ENCODE measurements around the gene UBAC2. TPM values are rescaled to one million over a fixed set of nuclear protein-coding genes. Genes with fewer than 3 reads are reported as not detected.
A peak's percentile ranks its signal among the peaks of the same experiment; 100 is the strongest.

The UBAC2 gene
- total RNA-seq, 1 donor from 2014 or later, result 79.1 TPM

GRCh38 chr13:99416411-99417121 lies 215.9 kb downstream of the UBAC2 start:
- no peak for DNase-seq

GRCh38 chr13:99417201-99418102 lies 216.8 kb downstream of the UBAC2 start:
- no peak for DNase-seq

DNA sequence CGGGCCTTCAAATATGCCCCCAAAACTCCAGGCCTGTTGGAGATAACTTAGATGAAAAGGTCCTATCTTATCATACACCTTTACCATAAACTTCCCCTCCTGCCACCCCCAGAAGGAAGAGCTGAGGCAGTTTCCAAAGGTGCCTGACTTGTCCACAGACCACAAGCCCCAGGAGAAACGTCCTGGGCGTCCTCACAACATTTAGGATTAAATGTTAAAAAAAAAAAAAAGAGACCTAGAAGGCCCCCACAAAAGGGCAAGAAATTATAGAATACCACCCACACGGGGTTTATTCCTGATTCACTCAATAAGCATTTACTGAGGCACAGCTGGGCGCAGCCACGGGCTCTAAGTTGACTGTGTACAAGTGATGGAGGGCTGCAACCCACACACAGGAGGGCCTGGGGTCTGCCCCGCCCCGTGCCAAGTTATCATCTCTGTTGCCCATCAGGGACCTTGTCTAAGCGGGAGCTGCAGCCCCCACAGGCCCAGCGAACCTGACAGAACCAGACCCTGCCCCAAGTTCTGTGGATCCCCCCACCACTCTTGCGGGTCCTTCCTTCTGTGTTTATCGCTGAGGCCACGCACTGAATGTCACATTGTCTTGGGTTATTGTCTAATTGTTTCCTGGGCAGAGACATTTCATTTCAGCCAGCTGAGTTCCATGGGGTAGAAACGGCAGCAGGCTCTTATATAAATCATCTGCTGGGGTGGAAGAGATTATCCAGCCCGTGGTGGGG lies 217.6 kb downstream of the UBAC2 start:
- DNase-seq, result no peak

DNA sequence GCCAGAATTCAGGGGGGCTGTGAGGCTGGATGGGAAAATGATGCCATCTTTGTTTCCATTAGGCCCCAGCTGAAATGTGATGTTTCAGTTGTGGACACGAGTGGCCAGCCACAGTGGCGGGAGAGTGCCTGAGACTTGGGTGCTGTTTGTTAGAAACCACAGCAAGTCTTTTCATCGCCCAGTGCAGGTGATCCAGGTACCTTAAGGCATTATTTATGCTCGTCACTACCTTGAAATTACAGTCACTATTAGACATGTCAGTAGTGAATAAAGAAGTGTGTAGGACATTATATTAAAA lies 218.1 kb downstream of the UBAC2 start:
- no peak for DNase-seq

DNA sequence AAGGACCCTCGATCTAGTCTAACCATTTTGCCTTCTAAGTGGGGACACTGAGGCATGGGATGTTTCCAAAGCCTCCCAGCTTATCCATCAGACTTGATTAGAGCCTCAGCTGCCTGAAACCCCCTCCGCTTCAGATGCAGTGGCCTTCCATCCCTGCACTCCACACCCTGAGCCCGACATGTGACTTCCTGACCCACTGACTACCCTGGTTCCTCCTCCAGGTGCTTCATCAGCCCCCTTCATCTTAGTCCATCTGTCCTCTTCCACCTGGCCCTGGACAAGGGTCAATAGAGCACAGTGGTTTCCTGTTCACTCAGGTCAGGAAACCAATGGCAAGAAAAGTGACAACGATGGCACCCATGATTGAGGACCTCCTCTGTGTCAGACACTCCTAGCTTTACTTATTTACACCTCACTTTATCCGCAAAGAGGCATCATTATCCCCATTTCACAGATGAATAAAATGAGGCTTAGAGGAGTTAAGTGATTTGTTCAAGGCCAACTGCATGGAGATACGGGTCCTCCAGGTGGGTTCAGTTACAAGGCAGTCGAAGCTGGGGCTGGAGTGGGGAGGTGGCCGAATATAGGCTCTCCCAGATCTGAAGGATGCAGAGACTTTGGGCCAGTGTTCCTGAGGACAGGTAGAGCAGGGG lies 219.1 kb downstream of the UBAC2 start:
- no peak for DNase-seq

DNA sequence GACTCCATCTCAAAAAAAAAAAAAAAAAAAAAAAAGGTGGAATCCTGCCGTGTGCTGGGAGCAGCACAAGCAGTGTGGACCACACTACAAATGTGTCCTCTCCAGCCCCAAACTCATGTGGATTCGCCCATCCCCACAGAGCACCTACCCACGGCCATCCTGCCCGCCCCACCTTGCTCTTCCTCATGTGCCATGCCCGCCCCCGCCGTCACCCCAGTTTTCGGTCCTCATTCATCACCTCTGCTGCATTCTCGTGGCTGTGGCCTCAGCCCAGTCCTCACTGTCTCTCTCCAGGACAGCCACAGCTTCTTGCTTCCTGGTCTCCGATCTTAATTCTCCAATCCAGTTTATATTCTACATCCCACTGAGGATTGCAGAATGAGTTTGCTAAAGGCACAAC lies 220.6 kb downstream of the UBAC2 start:
- DNase-seq, result no peak

DNA sequence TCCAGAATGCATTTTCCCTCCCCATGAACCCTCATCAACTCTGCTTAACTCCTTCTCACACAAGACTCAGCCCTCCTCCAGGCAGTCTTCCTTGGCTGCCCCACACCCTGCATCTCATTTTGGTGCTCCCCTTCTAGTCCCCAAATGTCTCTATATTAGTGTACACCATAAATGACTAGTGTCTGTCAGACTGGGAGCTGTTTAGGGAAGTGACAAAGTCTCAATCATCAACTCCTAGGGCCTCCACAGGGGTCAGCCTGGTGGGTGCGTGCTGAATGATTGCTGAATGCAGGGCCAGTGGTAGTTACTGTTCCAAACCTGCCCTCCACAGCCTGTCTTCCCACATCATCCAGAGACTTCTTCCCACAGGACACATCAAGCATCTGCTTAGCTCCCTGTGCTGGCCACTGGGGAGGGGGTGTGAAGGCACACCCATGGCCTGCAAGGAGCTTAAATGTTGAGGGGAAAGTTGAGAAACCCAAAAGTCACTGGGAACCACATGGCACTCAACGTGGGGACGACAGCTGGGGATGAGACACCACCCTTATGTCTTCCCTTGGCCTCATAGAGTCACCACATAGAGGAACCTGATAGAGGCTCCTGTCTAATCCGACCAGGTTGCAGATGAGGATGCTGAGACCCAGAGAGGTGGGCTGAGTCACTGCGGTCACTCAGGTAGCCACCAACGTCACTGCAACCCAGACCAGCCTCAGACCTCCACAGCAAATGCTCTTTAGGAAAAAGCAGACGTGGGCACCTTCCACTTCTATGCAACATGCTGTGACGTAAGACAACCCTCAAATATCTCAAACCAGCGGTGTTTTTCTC lies 221.3 kb downstream of the UBAC2 start:
- DNase-seq, result no peak

DNA sequence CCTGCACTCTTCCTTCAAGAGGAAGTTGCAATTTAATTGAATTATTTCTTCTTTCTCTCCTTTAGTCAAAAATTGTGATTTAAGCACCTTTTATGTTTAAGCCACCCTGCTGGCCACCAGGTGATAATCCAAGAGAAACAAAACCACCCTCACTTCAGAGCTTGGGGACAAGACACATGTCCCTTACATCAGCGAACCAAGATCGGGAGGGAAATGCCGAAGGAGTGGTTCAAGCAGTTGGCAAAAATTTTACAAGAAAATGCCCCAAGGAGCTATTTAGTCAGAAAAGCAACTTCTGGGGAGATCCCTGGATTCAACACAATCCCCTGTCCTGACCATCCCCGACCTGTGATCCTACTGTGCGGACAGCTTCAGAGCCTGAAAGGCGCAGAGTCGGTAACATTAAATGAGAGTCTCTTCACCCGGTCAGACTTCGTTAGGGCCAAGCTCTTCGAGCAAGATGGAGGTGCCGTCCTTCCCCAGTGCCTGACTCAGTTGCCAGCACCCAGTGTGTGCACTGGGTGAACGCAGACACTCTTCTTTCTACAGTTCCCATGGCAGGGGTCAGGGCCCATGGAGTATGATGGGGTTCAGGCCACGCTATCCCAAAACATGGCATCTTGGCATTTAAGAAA lies 222.0 kb downstream of the UBAC2 start:
- no peak for DNase-seq

DNA sequence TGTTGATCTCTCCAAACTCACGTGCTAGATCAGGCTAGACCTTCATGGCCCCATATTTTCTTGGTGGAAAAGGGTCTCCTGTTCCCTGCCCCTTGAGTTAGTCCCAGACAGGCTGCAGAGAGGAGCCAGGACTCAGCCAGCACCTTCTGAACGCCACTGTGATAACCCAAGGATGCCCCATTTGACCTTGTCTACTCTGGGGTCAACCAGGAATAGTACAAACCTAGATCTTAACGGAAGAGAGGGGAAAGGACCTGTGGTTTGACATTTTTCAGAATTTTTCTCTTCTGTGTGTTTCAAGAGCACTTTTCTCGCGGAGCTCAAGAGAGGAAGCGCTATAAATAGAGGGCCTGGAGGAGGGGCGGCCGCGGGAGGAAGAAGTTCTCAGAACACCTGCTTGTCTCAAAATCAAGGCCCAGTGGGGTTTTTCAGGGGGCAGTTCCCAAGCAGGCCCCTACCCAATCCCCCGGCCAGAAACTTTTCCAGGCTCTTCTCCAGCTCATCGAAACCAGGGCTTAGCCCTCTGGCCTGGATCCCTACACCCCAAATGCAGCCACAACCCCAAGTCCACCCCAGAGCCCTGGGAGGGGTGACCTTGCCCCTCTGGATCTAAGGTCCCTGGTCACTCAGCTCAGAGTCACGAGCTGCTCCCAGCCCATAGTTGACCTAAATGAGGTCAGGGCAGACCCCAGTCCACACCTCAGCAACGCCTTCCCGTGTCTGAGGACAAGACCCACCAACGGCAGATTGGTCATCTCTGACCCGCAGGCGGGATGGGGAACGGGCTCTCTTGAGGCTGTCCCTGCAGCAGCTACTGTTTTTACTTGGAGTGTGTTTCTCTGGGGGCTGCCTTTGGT lies 225.1 kb downstream of the UBAC2 start:
- DNase-seq, result peak; percentile 29

DNA sequence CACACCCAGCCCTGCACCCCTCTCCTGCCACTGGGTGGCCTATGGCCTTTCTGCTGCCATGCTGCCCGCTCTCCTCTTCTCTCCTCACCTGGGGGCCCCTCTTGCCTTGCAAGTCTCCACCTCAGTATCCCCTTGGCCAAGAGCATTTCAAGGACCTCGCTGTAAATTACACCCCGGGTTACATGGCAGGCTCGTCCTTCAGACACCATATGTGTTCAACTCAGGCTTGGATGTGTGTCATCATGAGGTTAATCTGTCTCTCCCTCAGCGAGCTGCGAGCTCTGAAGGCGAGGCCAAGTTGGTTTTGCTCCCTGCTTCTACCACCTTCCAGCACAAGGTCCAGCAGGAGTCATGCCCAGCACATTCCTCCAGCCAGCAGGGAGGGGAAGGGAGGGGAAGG lies 225.8 kb downstream of the UBAC2 start:
- no peak for DNase-seq

DNA sequence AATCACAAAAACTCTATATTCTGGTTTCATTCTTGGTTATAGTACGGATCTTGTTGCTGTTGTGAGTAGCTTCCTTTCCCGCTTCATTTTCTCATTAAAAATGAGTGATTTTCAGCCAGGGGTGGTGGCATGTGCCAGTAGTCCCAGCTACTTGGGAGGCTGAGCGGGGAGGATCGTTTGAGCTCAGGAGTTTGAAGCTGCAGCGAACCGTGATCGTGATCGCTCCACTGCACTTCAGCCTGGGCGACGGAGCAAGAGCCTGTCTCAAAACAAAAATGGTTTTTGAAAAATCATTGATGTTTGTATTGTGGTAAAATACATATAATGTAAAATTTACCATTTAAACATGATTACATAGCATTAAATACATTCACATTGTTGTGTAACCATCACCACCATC lies 229.0 kb downstream of the UBAC2 start:
- no peak for DNase-seq

DNA sequence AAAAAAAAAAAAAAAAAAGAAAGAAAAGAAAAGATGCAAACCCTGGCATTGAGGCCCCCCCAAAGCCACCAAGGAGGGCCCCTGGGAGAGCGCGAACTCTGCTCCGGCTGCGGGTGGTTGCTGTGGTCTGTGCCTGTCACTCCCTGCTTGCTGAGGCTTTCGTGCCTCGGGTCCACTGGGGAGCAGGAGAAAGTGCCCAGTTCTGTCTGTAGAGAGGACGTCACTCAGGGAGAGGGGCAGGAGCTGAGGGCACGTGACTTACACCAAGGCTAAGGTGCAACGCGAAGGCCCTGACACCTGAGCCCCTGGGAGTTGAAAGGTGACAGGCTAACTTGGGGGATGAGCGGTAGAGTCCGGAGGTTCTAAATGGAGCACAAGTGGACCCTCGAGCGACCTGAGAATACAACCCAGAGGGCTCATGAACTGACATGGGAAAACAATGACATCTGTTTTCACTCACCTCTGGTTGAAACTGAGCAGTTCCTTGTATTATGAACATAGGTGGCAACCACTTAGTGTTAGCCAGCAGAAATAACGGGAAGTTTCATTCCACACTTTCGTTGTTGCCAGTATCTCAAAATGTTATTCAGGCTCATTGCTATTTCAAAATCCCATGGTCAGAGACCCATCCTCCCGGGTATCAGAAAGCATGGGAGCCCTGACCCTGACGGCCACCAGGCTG lies 231.4 kb downstream of the UBAC2 start:
- DNase-seq, result peak; percentile 14

- DNase-seq, result peak; percentile 37
These were observed 232.2 kb downstream of the UBAC2 start for GRCh38 chr13:99432609-99433542.

DNA sequence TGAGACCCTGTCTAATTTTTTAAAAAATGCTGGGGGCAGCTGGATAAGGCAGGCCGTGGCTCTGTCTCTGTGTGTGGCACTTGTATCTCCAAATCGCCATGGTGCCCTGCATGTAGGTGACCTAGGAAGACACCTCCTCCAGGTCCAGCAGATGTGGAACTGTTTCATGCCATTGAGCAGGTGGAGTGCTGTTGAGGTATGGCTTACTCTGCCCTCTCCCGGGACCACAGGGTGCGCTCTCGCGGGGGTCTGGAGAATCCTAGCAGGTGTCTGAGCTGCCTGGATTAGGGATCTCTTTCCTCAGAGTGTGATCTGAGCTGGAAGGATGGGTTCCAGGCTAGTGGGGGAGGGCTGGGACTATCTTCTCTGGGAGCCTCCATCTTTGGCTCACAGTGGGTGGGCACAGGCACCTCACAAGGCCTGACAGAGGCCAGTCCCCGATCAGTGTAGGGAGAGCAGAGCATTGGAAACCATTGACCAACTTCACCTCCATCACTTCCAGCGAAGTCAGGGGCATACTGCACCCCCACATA lies 233.0 kb downstream of the UBAC2 start:
- no peak for DNase-seq

DNA sequence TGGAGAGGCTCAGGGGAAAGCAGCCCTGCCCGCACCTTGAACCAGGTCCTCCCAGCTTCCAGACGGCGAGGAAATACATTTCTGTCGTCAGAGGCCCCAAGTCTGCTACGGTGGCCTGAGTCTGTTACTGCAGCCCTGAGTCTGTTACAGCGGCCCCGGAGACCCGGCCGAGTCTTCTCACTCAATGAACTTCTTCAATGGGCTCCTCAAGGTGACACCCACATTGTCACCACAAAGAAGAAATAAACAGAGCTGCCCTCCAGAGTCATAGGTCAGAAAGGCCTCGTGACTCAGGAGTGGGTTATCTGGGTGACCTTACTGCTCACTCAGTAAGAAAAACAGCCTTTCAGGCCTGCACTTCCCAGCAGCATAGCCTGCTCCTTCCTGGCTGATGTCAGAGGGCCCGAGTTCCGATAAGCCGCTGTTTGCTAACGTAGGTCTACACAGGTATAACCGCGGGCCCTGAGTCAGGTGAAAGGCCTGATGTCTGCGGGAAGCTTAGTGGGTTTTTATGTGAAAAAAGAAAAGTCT lies 233.7 kb downstream of the UBAC2 start:
- no peak for DNase-seq

GRCh38 chr13:99435116-99435515 lies 234.5 kb downstream of the UBAC2 start:
- DNase-seq, result no peak

- no peak for DNase-seq
These were observed 235.3 kb downstream of the UBAC2 start for GRCh38 chr13:99435998-99436397.

Measured in tongue (tissue), 2 donors.